HCT116 (cell line): ENCODE measurements around the gene TPST1. TPM values are rescaled to one million over a fixed set of nuclear protein-coding genes. Genes with fewer than 3 reads are reported as not detected.

ENCODE experiments used
- ATAC-seq: fragments of 200-7000 bp; cut with Tn5 transposase; 2 replicates; pipeline ENCODE4 v1.9.1; 2020; ENCODE audit warnings: mild to moderate bottlenecking, moderate library complexity
- BruUV-seq: library from RNA; stranded (reverse); fragments of 400-500 nt; replicated peaks from 2 replicates; lab custom pipeline; 2021; lab: Mats Ljungman, UMichigan
- CTCF ChIA-PET: fragments of 300-600 bp; sonication (Branson Sonifier 250); formaldehyde crosslinking; loops from one replicate; lab custom pipeline; 2021; ENCODE audit warnings: antibody characterized with exemption; lab: Charles Lee
- POLR2A ChIA-PET: fragments of 300-600, 350-600 bp; sonication (Branson Sonifier 250); formaldehyde crosslinking; loops from one replicate; lab custom pipeline; 2021; ENCODE audit warnings: antibody characterized with exemption; lab: Charles Lee
- RAD21 ChIA-PET, 2 experiments: fragments of 300-600 bp; sonication (Branson Sonifier 250); formaldehyde crosslinking; loops; one replicate each; lab custom pipeline; 2023; ENCODE audit warnings: low total read pairs in 2 of 2; ENCODE audit not compliant: uncharacterized antibody in 2 of 2, unreplicated experiment in 2 of 2, low non-redundant PET in 1 of 2; lab: Charles Lee
- DNase-seq: peaks from one replicate; pipeline ENCODE4 v3.0.0-alpha.2; 2010; ENCODE audit warnings: low read depth, low spot score
- H2AFZ ChIP-seq: fragments of 200-600 bp; shearing (Covaris generic), sonication (generic); 2 replicates; pipeline ENCODE4 v1.6.1; 2017; ENCODE audit warnings: low read depth, mixed run types, mixed read lengths, antibody characterized with exemption, low read length; ENCODE audit not compliant: poor library complexity, severe bottlenecking
- H3K27ac ChIP-seq: 2 replicates; pipeline ENCODE4 v1.5.1; 2012; ENCODE audit warnings: low read depth, low read length
- H3K27me3 ChIP-seq: fragments of 200-600 bp; sonication (generic); 2 replicates; pipeline ENCODE4 v1.6.1; 2016; ENCODE audit warnings: mixed run types, low read length, mixed read lengths; ENCODE audit not compliant: insufficient read depth
- H3K36me3 ChIP-seq, 2 experiments: fragments of 200-500 bp in 1 of 2; fragments of 200-600 bp in 1 of 2; sonication (Bioruptor generic) in 1 of 2; sonication (generic) in 1 of 2; 2 replicates each; pipeline versions ENCODE4 v1.5.1 to v1.6.1; 2014 to 2016; ENCODE audit warnings: low read length in 2 of 2, inconsistent platforms in 1 of 2, mixed read lengths in 1 of 2, mixed run types in 1 of 2; ENCODE audit not compliant: insufficient read depth in 2 of 2, control insufficient read depth in 1 of 2
- H3K4me1 ChIP-seq, 2 experiments: fragments of 200-600 bp in 1 of 2; sonication (generic) in 1 of 2; 2 replicates each; pipeline versions ENCODE4 v1.5.1 to v1.6.1; 2012 to 2017; ENCODE audit warnings: low read length in 2 of 2, inconsistent platforms in 1 of 2, mild to moderate bottlenecking in 1 of 2, mixed read lengths in 1 of 2, mixed run types in 1 of 2, moderate library complexity in 1 of 2; ENCODE audit not compliant: insufficient read depth in 2 of 2, control insufficient read depth in 1 of 2
- H3K4me2 ChIP-seq: fragments of 200-600 bp; sonication (generic); 2 replicates; pipeline ENCODE4 v1.6.1; 2017; ENCODE audit warnings: mixed run types, low read length, mixed read lengths
- H3K4me3 ChIP-seq, 2 experiments: fragments of 200-600 bp in 1 of 2; sonication (generic) in 1 of 2; replicated peaks in 1 of 2; 2 replicates each; pipeline ENCODE4 v1.5.1; 2011 to 2016; ENCODE audit warnings: low read length in 2 of 2, control low read depth in 1 of 2, low read depth in 1 of 2, mild to moderate bottlenecking in 1 of 2, mixed read lengths in 1 of 2, mixed run types in 1 of 2
- H3K79me2 ChIP-seq: fragments of 200-600 bp; sonication (generic); 2 replicates; pipeline ENCODE4 v1.6.1; 2017; ENCODE audit warnings: mild to moderate bottlenecking, mixed run types, low read length, moderate library complexity, mixed read lengths; ENCODE audit not compliant: insufficient read depth
- H3K9ac ChIP-seq: fragments of 200-600 bp; sonication (generic); 2 replicates; pipeline ENCODE4 v1.6.1; 2016; ENCODE audit warnings: low read length, mixed read lengths
- H3K9me2 ChIP-seq: fragments of 200-600 bp; sonication (generic), shearing (Covaris generic); 2 replicates; pipeline ENCODE4 v1.6.1; 2017; ENCODE audit warnings: mixed run types, mild to moderate bottlenecking, moderate library complexity; ENCODE audit not compliant: insufficient read depth
- H3K9me3 ChIP-seq, 2 experiments: fragments of 200-500 bp in 1 of 2; fragments of 200-600 bp in 1 of 2; sonication (Bioruptor generic) in 1 of 2; sonication (generic) in 1 of 2; 2 replicates each; pipeline ENCODE4 v1.6.1; 2014 to 2017; ENCODE audit warnings: low read length in 2 of 2, mixed read lengths in 2 of 2, inconsistent platforms in 1 of 2, low read depth in 1 of 2, mild to moderate bottlenecking in 1 of 2, mixed run types in 1 of 2, moderate library complexity in 1 of 2; ENCODE audit not compliant: control insufficient read depth in 1 of 2, insufficient read depth in 1 of 2
- H4K20me1 ChIP-seq: fragments of 200-600 bp; sonication (generic), shearing (Covaris generic); 2 replicates; pipeline ENCODE4 v1.6.1; 2017; ENCODE audit warnings: mixed run types, mild to moderate bottlenecking, moderate library complexity; ENCODE audit not compliant: insufficient read depth
- ATF3 ChIP-seq: IDR thresholded peaks from 2 replicates; pipeline ENCODE4 v1.6.1; 2012
- CEBPB ChIP-seq: IDR thresholded peaks from 2 replicates; pipeline ENCODE4 v1.6.1; 2012; ENCODE audit warnings: low read depth
- EZH2 ChIP-seq: fragments of 200-600 bp; sonication (generic); IDR thresholded peaks from 2 replicates; pipeline ENCODE4 v1.6.1; 2017; ENCODE audit warnings: antibody characterized with exemption, mixed run types
- MAX ChIP-seq: IDR thresholded peaks from 2 replicates; pipeline ENCODE4 v1.6.1; 2012
- POLR2AphosphoS5 ChIP-seq: IDR thresholded peaks from 2 replicates; pipeline ENCODE4 v1.6.1; 2011; ENCODE audit warnings: mild to moderate bottlenecking, low read depth, low read length, moderate library complexity
- RAD21 ChIP-seq: IDR thresholded peaks from 2 replicates; pipeline ENCODE4 v1.6.1; 2012; ENCODE audit warnings: low read depth, mild to moderate bottlenecking
- SIN3A ChIP-seq: IDR thresholded peaks from 2 replicates; pipeline ENCODE4 v1.6.1; 2012; ENCODE audit warnings: low read depth
- SP1 ChIP-seq: IDR thresholded peaks from 2 replicates; pipeline ENCODE4 v1.6.1; 2012; ENCODE audit warnings: low read depth
- TCF7L2 ChIP-seq: IDR thresholded peaks from 2 replicates; pipeline ENCODE4 v1.7.0; 2011; ENCODE audit warnings: borderline replicate concordance, inconsistent platforms; ENCODE audit not compliant: insufficient read depth, insufficient read length; ENCODE audit errors: extremely low read depth
- YY1 ChIP-seq: IDR thresholded peaks from 2 replicates; pipeline ENCODE4 v1.6.1; 2011; ENCODE audit warnings: low read length, low read depth, moderate library complexity, mild to moderate bottlenecking; ENCODE audit not compliant: insufficient replicate concordance; ENCODE audit errors: extremely low read depth
- ZBTB33 ChIP-seq: IDR thresholded peaks from 2 replicates; pipeline ENCODE4 v1.6.1; 2011; ENCODE audit warnings: mild to moderate bottlenecking, low read length, moderate library complexity; ENCODE audit not compliant: insufficient replicate concordance; ENCODE audit errors: extremely low read depth
- ZFX ChIP-seq: fragments of 450-650 bp; IDR thresholded peaks from 2 replicates; pipeline ENCODE4 v1.6.1; 2017
- ZNF274 ChIP-seq: fragments of 200-500 bp; sonication (Bioruptor generic); IDR thresholded peaks from 2 replicates; pipeline ENCODE4 v1.6.1; 2014; ENCODE audit warnings: mild to moderate bottlenecking, low read depth, low read length, inconsistent platforms
- intact Hi-C: fragments of 100-400 bp; cut with micrococcal nuclease; formaldehyde crosslinking; loops from 2 replicates; pipeline ENCODE4 v1.10.0; 2022
- total RNA-seq: library from RNA; stranded (reverse); gene quantifications from one replicate; pipeline ENCODE4 v1.2.1, GENCODE V29; 2021; ENCODE audit not compliant: unreplicated experiment

The TPST1 gene
- total RNA-seq, 1 experiment from 2014 or later = 11.4 TPM

- ChIA-PET CTCF (no interaction called here), POLR2A (no interaction called here), RAD21 (no interaction called here)
- ATAC-seq (no peak), DNase-seq (no peak)
- Histone ChIP-seq H3K9me2 (no peaks in the 10 kb centered on the region), H3K9me3 (no peaks in the 10 kb centered on the region), H4K20me1 (no peaks in the 10 kb centered on the region; the same call in 1 of the 2 replicates), H3K36me3 (no peaks in the 10 kb centered on the region), H3K9ac (no peak overlapping the region), H3K4me3 (no peak overlapping the region), H3K4me1 (no peaks in the 10 kb centered on the region), H2AFZ (no peak overlapping the region), H3K79me2 (0 out of 2 replicates have a peak, but pooled peaks cover 2% of the 10 kb centered on the region), H3K27ac (no peak overlapping the region), H3K27me3 (no peaks in the 10 kb centered on the region), H3K4me2 (no peak overlapping the region)
- BruUV-seq = no TSS peak
- TF ChIP-seq ATF3 (no peak), POLR2AphosphoS5 (no peak), EZH2 (no peak), CEBPB (no peak), YY1 (no peak), SIN3A (no peak), ZFX (no peak), SP1 (no peak), RAD21 (no peak), TCF7L2 (no peak), ZBTB33 (no peak), MAX (no peak), ZNF274 (no peak)
- intact Hi-C loops = no loop called here
These were observed 34.3 kb downstream of the TPST1 start for GRCh38 chr7:66239467-66239856.
